Brain microvascular endothelial cell (primary cell): Measurements from ENCODE around the gene TCF3.

Experiments used
- DNase-seq: peaks from one replicate; pipeline ENCODE4 v3.0.0-alpha.2; 2020
- H3K27ac ChIP-seq: fragments of 250-450 bp; sonication (Bioruptor Pico); 2 replicates; pipeline ENCODE4 v1.5.1; 2020; ENCODE audit warnings: mild to moderate bottlenecking, moderate library complexity
- H3K27me3 ChIP-seq: fragments of 250-450 bp; sonication (Bioruptor Pico); replicated peaks from 2 replicates; pipeline ENCODE4 v1.5.1; 2020; ENCODE audit warnings: mild to moderate bottlenecking
- H3K36me3 ChIP-seq: fragments of 250-450 bp; sonication (Bioruptor Pico); replicated peaks from 2 replicates; pipeline ENCODE4 v1.5.1; 2020; ENCODE audit warnings: mild to moderate bottlenecking
- H3K4me3 ChIP-seq: 2 replicates; pipeline ENCODE4 v1.5.1; 2011; ENCODE audit warnings: low read depth, mild to moderate bottlenecking, control low read depth, low read length, moderate library complexity
- CTCF ChIP-seq: IDR thresholded peaks from 2 replicates; pipeline ENCODE4 v1.5.1; 2011; ENCODE audit warnings: low read depth, mild to moderate bottlenecking, moderate library complexity, low read length, control low read depth, inconsistent platforms; ENCODE audit errors: missing control alignments
- in situ Hi-C: cut with HindIII; loops from 2 replicates; pipeline ENCODE4 v1.10.0; 2017; ENCODE audit warnings: low sequenced_read_pairs, low pct_ligation_motif_present

Gene TCF3

GRCh38 chr19:1568320-1569019 is 83.9 kb downstream of the TCF3 start, which contains the start of gene MEX3D:
Gene MEX3D (minus strand): TSS chr19:1568325. CDS start chr19:1568058, 267 bp downstream.
- Histone ChIP-seq H3K27ac (peak within 1 kb of the TSS; percentile 86), H3K36me3 (peaks cover 2% of the 10 kb centered on the region), H3K27me3 (no peaks in the 10 kb centered on the region), H3K4me3 (peak within 1 kb of the TSS; percentile 79)
- DNase-seq = peak; percentile 9
- in situ Hi-C loops = no loop called here
- TF ChIP-seq CTCF = no peak

GRCh38 chr19:1567848-1568227 is 84.6 kb downstream of the TCF3 start:
- in situ Hi-C loops = no loop called here
- Histone ChIP-seq H3K27ac (no peak overlapping the region), H3K27me3 (no peaks in the 10 kb centered on the region), H3K4me3 (peak overlapping the region; percentile 79), H3K36me3 (peaks cover 2% of the 10 kb centered on the region)
- DNase-seq = no peak
- TF ChIP-seq CTCF = no peak

- TF ChIP-seq CTCF = no peak
- H3K27me3 ChIP-seq = no peaks in the 10 kb centered on the region
- peaks cover 2% of the 10 kb centered on the region for H3K36me3 ChIP-seq
- peak overlapping the region; percentile 79 for H3K4me3 ChIP-seq
- DNase-seq = peak; percentile 9
- in situ Hi-C loops = no loop called here
- peak overlapping the region; percentile 86 for H3K27ac ChIP-seq
These were observed 85.1 kb downstream of the TCF3 start for GRCh38 chr19:1567116-1567847.

- Histone ChIP-seq H3K4me3 (peak overlapping the region; percentile 79), H3K27me3 (no peaks in the 10 kb centered on the region), H3K36me3 (peaks cover 2% of the 10 kb centered on the region), H3K27ac (peak overlapping the region; percentile 86)
- TF ChIP-seq CTCF = no peak
- DNase-seq = peak; percentile 76
- in situ Hi-C loops = no loop called here
These were observed 85.9 kb downstream of the TCF3 start for GRCh38 chr19:1566392-1567115.

- no peak overlapping the region for H3K27ac ChIP-seq
- H3K27me3 ChIP-seq = no peaks in the 10 kb centered on the region
- DNase-seq = no peak
- no peak overlapping the region for H3K4me3 ChIP-seq
- in situ Hi-C loops = no loop called here
- peaks cover 2% of the 10 kb centered on the region for H3K36me3 ChIP-seq
- no peak for TF ChIP-seq CTCF
These were observed 89.2 kb downstream of the TCF3 start for GRCh38 chr19:1563251-1563650.
